Raji (cell line): ENCODE data around the gene CENPP.

Source experiments
- POLR2A ChIP-seq: IDR thresholded peaks from 2 replicates; pipeline ENCODE4 v1.6.1; 2011; ENCODE audit warnings: low read depth, low read length, control low read depth; ENCODE audit not compliant: insufficient read depth

The CENPP gene

DNA sequence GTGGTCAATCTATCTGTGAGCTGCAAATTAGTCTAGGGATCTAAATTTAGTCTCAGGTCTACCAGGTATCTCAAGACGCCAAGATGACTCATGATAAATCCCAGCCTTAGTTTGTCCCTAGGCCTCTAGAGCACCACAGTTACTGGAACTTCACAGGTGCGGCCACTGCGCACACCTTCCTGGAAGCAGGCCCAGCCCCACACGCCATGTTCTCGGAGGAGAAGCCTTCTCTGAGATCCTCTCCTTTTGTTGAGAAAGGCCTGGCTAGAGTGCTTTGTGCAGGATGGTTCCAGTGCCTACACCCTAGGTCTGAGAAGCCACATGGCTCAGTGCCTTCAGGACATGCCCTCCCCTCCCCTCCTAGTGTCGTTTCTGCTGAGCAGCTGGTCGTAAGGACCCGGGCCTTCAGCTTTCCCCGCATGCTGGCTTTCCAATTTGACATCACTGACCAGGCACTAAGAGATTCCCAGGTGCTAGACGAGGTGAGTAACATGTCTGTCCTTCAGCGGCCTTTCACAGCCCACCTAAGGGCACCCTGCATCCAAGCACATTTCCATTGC lies 292.3 kb downstream of the CENPP start:
- no peak for TF ChIP-seq POLR2A

DNA sequence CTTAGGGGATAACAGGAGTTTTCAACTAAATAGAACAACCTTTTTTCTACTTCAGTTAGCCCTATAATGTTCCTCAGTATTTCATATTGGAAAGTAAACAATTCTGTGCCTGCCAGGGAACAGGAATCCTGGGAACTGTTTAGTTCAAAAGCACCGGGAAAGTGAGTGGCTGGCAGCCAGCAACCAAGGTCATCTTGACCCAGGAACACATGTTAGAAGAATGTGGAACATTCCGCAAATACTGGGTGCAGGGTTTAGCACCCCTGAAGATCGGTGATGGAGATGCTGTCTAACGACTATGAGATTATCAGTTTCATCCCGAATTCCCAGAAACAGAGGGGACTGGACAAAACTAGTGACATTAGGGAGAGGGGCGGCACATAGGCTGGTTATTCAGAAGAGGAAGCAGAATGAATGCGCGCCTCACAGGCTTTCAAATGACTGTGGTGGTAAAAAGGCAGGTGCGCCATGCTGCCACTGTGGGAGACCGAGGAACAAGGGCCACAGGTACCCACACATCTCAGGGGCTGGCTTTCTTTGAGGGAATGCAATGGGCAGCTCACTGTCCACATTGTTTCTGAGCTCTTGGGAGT lies 293.0 kb downstream of the CENPP start:
- TF ChIP-seq POLR2A: no peak

DNA sequence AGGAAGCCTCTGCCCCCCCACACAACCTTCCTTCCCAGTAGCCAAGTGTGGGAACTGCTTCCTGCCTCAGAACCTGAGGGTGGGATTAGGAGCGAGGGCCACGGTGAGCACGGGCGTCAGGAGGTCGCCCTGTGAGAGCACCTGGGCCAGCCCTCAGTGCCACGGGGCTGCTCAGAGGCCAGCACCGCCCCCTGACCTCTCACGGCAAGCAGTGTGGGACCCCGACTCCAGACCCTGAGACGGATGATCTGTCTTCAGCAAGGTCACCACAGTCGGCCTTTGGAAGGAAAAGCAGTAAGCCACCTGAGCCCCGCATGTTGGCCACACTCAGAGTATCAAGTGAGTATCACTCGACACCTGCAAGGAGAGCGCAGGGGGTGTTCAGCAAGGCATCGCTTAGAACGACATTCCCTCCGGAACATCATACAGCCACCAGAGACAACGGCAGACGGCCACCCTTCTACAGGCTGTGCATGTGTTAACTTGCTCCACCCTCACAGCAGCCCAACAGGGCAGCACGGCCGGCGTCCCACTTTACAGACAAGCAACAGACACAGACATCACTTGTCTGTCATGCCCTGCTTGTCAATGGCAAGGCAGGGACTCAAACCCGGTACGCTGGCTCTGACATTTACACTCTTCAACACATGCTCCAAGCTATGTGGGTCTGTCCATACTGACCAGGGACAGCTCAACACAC lies 294.0 kb downstream of the CENPP start:
- TF ChIP-seq POLR2A: no peak

DNA sequence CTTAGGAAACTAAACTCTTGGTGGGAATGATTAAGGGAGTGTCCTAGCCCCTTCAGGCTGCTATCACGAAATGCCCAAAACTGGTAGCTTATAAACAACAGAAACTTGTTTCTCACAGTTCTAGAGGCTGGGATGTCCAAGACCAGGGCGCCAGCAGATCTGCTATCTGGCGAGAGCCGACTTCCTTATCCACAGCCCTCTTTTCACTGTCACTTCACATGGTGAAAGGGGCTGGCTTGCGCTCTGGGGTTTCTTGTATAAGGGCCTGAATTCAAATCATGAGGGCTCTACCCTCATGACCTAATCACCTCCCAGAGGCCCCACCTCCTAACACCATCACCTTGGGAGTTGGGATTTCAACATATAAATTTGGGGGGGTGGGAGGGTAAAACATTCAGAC lies 295.1 kb downstream of the CENPP start:
- no peak for TF ChIP-seq POLR2A

DNA sequence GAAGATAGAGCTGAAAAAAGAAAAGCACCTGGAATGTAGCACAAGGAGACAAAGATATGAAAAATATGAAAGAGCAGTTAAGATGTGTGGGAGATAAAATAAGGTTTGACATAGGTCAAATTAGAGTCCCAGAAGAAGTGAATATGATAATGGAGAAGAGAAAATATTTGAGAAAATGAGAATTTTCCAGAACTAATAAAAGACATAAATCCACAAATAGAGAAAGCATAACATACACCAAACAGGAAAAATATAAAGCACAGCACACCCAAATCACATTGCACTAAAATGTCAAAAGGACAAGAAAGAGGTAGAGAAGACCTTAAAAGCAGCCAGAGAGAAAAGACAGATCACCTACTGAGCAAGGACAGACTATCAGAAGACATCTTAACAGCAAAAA lies 300.7 kb downstream of the CENPP start:
- TF ChIP-seq POLR2A: no peak

DNA sequence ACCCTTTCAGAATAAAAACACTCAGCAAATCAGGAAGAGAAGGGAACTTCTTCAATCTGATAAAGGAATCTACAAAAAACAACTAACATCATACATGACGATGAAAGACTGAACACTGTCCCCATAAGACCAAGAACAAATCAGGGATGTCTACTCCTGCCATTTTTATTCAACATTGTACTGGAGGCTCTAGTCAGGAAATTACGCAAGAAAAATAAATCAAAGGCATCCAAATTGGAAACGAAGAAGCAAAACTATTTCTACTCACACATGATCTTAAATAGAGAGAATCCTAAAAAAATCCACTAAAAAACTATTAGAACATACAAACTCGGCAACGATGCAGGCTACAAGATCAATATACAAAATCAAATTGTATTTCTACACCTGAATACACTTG lies 301.9 kb downstream of the CENPP start:
- no peak for TF ChIP-seq POLR2A

DNA sequence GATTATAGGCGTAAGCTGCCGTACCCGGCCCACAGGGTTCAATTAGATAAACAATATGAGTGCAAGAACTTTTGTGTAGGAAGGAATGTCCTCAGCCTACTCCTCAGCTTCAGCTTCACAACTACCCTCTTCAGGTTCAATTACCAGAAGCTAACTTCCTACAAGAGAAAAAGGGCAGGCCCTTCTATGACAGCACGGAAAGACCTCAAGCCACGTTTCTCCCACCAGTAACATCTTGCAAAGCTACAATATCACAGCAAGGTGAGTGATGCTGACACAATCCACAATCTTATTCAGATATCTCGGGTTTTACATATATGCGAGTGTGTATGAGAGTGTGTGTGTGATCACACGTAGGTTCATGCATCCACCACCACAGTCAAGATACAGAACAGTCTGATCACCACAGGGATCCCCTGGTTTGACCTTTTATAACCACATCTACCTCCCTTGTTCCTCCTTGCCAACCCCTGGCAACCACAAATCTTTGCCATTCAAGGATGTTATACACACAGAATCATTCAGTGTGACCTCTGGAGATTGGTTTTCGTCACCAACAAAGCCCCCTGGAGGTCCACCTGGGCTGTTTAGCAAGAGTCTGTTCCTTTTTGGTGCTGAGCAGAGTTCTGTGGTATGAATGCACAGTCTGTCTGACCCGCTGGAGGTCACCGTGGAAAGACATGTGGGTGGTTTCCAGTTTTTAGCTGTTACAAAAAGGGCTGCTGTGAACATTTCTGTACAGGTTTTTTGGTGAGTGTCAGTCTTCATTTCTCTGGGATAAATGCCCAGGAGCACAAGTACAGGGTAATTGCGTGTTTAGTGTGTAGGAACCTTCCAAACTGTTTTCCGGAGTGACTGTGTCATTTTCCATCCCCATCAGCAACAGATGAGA lies 305.9 kb downstream of the CENPP start:
- TF ChIP-seq POLR2A: no peak

DNA sequence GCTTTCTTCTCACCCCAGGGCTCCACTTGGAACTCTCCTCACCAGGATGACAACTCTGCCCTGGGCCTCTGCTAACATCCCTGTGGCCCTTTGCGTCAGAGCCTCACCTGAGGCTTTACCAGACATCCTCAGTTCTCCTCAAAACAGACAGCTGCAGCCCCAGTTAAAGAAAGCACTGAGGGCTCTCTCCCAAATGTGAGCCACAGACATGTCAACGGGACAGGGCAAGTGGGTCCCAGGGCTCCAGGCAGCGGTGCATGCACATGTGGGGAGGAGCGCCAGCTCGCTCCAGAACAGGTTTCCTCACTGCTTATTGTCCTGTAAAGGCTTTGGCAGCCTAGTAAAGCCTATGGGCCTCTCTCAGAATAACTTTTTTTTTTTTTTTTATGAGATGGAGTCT lies 306.9 kb downstream of the CENPP start:
- no peak for TF ChIP-seq POLR2A

DNA sequence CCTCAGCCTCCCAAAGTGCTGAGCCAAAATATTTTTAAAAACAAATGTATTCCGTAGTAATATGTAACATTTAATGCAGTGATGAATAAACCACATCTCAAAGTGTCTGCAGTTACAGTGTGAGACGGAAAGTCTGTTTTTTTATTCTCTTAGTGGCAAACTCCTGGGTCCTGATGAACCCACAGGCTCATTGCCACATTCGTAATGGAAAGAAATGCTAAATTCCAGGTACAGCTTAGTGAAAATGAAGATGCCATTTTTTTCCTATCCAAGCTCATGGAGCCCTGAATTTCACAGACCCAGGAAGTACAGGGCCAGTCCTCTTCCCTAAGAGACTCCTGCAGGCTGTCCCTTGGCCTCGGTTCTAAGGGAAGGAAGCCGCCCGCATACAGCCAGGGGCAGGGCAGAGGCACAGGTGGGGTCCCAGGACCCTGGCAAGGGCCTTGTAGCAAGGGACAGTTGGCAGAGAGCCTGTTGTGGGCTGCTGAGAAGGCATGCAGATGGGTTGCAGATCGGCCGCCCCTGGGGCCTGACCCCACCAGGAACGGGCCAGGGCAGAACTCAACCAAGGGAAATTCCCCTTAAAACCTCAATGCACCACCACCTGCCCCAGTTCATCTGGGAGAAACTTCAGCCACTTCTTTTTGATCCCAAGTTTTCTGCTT lies 308.0 kb downstream of the CENPP start:
- no peak for TF ChIP-seq POLR2A

DNA sequence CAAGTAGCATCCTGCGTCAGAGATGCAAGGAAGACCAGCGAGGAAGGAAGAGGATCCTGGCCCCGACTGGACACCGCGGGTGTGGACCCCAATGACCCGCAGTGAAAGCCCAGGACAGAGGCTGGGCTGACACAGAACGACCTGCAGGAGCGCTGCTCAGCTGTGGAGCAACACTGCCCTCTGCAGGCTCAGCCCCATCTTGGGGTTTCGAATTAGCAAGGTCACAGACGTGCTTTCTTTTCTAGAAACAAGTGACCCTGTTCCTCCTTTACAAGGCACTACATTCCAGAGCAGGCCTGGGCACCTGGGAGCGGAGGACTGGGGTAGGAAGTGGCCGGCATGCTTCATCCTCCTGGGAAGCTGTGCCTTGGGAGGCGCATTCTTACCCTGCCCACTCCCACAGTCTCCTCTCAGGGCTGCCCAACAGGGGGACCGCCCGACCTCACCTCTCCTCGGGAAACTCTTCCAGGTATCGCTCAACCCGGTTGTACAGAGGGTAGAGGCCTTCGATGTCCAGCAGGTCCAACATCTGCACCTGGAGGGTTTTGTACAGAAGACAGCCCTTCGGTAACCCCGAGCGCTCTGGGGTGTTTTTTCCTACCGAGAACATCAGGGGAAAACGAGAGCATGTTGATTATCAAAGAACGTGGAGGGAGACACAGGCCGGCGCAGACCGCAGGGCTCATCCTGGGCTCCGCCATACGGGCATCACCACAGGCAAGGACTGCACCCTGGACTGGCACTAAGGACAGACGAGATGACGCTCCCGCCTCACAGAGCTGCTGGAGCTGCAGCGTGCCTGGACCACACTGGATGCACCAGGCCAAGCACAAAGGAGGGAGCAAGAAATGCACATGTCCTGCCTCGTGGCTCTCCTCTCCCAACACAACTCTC lies 309.2 kb downstream of the CENPP start:
- no peak for TF ChIP-seq POLR2A

DNA sequence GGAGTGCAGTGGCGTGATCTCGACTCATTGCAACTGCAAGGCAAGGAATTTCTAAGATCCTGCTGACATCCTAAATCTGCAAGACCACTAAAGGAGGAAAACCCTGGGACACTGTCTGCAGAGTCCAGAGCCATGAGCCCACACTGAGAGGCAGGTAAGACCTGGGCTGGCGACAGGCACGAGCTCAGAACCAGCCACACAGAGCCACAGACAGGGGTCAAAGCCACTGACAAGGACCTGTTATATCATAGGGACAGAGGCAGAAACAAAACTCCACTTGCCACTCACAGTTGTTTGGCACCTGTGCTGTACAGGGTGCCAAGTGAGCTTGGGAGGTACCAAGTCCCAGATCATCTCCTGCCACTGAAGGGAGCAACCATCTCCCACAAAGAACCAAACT lies 310.0 kb downstream of the CENPP start:
- no peak for TF ChIP-seq POLR2A

DNA sequence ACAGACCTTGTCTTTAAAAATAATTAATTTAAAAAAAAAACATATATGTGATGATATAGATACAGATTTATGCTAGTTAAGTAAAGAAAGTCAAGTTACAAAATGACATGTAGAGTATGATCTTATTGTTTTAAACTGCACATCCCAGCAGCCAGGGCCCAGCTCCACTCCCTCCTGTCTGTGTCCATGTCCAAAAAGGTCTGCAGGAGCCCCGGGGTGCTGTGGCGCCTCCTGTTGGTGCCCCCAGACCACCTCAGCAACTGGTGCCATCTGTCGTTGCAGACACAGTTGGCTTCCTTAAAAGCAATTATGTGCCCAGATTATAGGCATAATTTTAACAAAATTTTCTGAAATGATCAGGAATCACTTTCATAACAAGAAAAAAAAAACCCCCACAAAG lies 310.9 kb downstream of the CENPP start:
- TF ChIP-seq POLR2A: no peak

DNA sequence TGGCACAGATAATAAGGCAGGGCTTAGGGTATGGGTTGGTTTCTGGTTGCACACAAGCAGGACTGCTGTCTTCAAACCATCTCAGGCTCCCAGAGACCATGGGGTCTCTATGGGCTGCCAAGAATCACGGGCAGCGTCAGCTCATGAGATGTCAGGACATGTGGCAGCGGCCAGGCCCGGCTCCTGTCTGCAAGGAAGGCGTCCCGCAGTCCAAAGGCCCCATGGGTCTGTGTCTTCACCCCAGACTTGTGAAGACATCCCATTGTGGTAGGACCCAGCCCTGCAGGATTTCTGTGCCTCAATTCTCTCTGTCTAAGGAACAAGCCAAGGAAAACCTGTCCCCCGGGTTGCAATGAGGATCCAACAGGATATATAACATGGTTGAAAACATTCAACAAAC lies 311.6 kb downstream of the CENPP start:
- no peak for TF ChIP-seq POLR2A

DNA sequence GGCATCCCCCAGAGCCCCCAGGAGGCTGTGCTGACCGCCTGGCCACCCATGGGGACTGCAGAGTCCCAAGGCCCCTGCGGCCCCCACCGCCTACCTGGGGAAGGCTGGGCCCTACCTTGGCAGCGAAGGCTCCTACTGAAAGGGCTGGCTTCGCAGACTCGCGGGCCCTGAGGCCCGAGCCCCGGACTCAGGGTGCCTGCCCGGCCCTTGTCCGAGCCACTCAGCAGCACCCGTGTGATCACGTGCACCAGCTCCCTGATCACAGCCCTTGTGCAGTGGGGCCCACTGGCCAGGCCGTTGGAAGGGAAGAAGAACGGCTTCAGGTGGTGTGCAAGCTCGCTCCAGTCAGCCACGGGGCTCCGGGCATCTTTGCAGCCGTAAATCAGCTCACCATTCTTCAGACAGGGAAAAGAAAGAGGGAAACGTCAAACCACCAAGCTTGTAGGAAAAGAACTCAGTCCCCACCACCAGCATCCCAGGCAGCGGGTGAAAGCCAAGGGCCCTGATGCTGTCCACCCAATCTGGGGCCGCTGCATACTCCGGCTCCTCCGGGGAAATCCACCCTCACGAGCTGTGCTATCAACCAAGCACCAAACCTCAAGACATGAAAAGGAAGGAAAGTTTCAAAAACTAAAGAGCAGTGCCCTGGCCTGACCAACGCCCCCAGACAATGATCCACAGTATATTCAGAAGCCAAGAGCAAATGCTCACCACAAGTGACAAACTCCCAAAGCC lies 312.3 kb downstream of the CENPP start:
- TF ChIP-seq POLR2A: no peak

DNA sequence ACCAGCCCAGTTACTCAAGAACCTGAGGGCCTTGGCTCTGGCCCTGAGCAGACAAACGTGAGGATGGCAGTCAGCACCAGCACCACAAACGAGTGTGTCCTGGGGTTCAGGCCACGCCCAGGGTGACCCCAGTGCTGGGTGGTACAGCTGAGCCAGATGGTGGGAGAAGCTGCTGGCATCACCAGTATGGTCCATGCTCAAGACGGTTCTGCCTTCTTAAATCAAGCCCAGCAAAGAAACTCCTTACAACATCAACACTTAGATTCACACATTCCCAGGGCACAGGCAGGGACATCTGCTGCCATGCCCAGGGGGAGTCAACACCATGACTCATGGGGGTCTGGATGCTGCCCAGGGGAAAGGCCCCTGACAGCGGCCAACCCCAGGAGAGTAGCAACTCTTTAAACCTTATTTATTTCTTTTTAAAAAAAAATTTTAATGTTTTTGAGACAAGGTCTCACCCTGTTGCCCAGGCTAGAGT lies 312.9 kb downstream of the CENPP start:
- no peak for TF ChIP-seq POLR2A
